IMR-90 (cell line): ENCODE measurements around the gene ZNF410. TPM values are rescaled to one million over a fixed set of nuclear protein-coding genes. Genes with fewer than 3 reads are reported as not detected.

ENCODE experiments used
- ATAC-seq: fragments of 200-7000 bp; cut with Tn5 transposase; 2 replicates; pipeline ENCODE4 v1.9.1; 2020; ENCODE audit warnings: low read depth, mild to moderate bottlenecking, moderate library complexity
- BruUV-seq: library from RNA; stranded (reverse); fragments of 400-500 nt; replicated peaks from 2 replicates; lab custom pipeline; 2021; lab: Mats Ljungman, UMichigan
- CTCF ChIA-PET: fragments of 300-600 bp; formaldehyde crosslinking; extraction: SDS; loops from one replicate; lab custom pipeline; 2021; ENCODE audit warnings: antibody characterized with exemption; lab: Yijun Ruan, JAX
- POLR2A ChIA-PET: fragments of 300-600 bp; sonication (Branson Sonifier 250); formaldehyde crosslinking; loops from one replicate; lab custom pipeline; 2022; ENCODE audit warnings: antibody characterized with exemption; ENCODE audit not compliant: unreplicated experiment; lab: Charles Lee
- DNase-seq: peaks from one replicate; pipeline ENCODE4 v3.0.0; 2013
- H2AFZ ChIP-seq: replicated peaks from 2 replicates; pipeline ENCODE3; 2013; ENCODE audit warnings: low read length, mild to moderate bottlenecking; ENCODE audit not compliant: poor library complexity
- H2AK5ac ChIP-seq: 2 replicates; pipeline ENCODE4 v1.6.1; 2013; ENCODE audit warnings: low read depth, low read length, inconsistent platforms
- H2AK9ac ChIP-seq: replicated peaks from 2 replicates; pipeline ENCODE3; 2013; ENCODE audit warnings: mild to moderate bottlenecking, low read depth, low read length, moderate library complexity; ENCODE audit not compliant: poor library complexity
- H2BK120ac ChIP-seq: 2 replicates; pipeline ENCODE4 v1.6.1; 2013; ENCODE audit warnings: low read depth, low read length, inconsistent platforms
- H2BK15ac ChIP-seq: 3 replicates; pipeline ENCODE4 v1.6.1; 2013; ENCODE audit warnings: low read depth, low read length, inconsistent platforms
- H2BK20ac ChIP-seq: 2 replicates; pipeline ENCODE4 v1.6.1; 2013; ENCODE audit warnings: low read depth, mild to moderate bottlenecking, inconsistent platforms, low read length, moderate library complexity
- H2BK5ac ChIP-seq: 2 replicates; pipeline ENCODE4 v1.6.1; 2013; ENCODE audit warnings: mild to moderate bottlenecking, low read depth, low read length, inconsistent platforms; ENCODE audit not compliant: poor library complexity, severe bottlenecking
- H3K14ac ChIP-seq: replicated peaks from 2 replicates; pipeline ENCODE4 v1.6.1; 2013; ENCODE audit warnings: low read depth, low read length, inconsistent platforms
- H3K18ac ChIP-seq: 2 replicates; pipeline ENCODE4 v1.6.1; 2013; ENCODE audit warnings: low read depth, low read length, control low read depth
- H3K23ac ChIP-seq: 2 replicates; pipeline ENCODE4 v1.6.1; 2013; ENCODE audit warnings: low read depth, low read length, inconsistent platforms
- H3K27ac ChIP-seq: 2 replicates; pipeline ENCODE4 v1.5.1; 2013; ENCODE audit warnings: mild to moderate bottlenecking, control low read depth, low read length; ENCODE audit not compliant: insufficient read depth
- H3K27me3 ChIP-seq: 2 replicates; pipeline ENCODE4 v1.6.1; 2013; ENCODE audit warnings: low read length; ENCODE audit not compliant: control insufficient read depth, insufficient read depth
- H3K36me3 ChIP-seq: 2 replicates; pipeline ENCODE4 v1.6.1; 2013; ENCODE audit warnings: low read length, mixed read lengths; ENCODE audit not compliant: control insufficient read depth, insufficient read depth
- H3K4ac ChIP-seq: 2 replicates; pipeline ENCODE4 v1.6.1; 2013; ENCODE audit warnings: low read depth, low read length, inconsistent platforms
- H3K4me1 ChIP-seq: 2 replicates; pipeline ENCODE4 v1.6.1; 2013; ENCODE audit warnings: low read length, mixed read lengths; ENCODE audit not compliant: control insufficient read depth, insufficient read depth
- H3K4me2 ChIP-seq: 2 replicates; pipeline ENCODE4 v1.6.1; 2013; ENCODE audit warnings: low read depth, mild to moderate bottlenecking, control low read depth, low read length, moderate library complexity
- H3K4me3 ChIP-seq: 2 replicates; pipeline ENCODE4 v1.5.1; 2013; ENCODE audit warnings: low read depth, mild to moderate bottlenecking, control low read depth, low read length, moderate library complexity; ENCODE audit not compliant: insufficient read depth
- H3K56ac ChIP-seq: 2 replicates; pipeline ENCODE4 v1.6.1; 2013; ENCODE audit warnings: low read length, inconsistent platforms; ENCODE audit not compliant: insufficient read depth; ENCODE audit errors: extremely low read depth
- H3K79me1 ChIP-seq, 2 experiments: 2 replicates each; pipeline ENCODE4 v1.6.1; 2013; ENCODE audit warnings: low read length in 2 of 2, inconsistent platforms in 1 of 2, low read depth in 1 of 2
- H3K9ac ChIP-seq: 2 replicates; pipeline ENCODE4 v1.6.1; 2013; ENCODE audit warnings: low read depth, low read length, control low read depth
- H3K9me1 ChIP-seq: 2 replicates; pipeline ENCODE4 v1.6.1; 2013; ENCODE audit warnings: low read length, inconsistent platforms; ENCODE audit not compliant: insufficient read depth
- H3K9me3 ChIP-seq: 2 replicates; pipeline ENCODE4 v1.6.1; 2013; ENCODE audit warnings: low read length; ENCODE audit not compliant: control insufficient read depth, insufficient read depth
- H4K20me1 ChIP-seq: 2 replicates; pipeline ENCODE4 v1.6.1; 2013; ENCODE audit warnings: low read length, inconsistent platforms; ENCODE audit not compliant: insufficient read depth
- H4K5ac ChIP-seq: 2 replicates; pipeline ENCODE4 v1.6.1; 2013; ENCODE audit warnings: mild to moderate bottlenecking, low read depth, low read length, control low read depth
- H4K8ac ChIP-seq, 2 experiments: 2 replicates each; pipeline ENCODE4 v1.6.1; 2013; ENCODE audit warnings: low read depth in 2 of 2, low read length in 2 of 2, control low read depth in 1 of 2, inconsistent platforms in 1 of 2
- H4K91ac ChIP-seq: 2 replicates; pipeline ENCODE4 v1.6.1; 2013; ENCODE audit warnings: low read depth, low read length, inconsistent platforms; ENCODE audit not compliant: insufficient read depth
- CEBPB ChIP-seq: IDR thresholded peaks from 2 replicates; pipeline ENCODE4 v1.6.1; 2012; ENCODE audit warnings: low read depth, low read length, improper control_type of control experiment
- CHD1 ChIP-seq: IDR thresholded peaks from 2 replicates; pipeline ENCODE4 v1.6.1; 2012; ENCODE audit warnings: low read depth, low read length, improper control_type of control experiment
- CTCF ChIP-seq: conservative IDR thresholded peaks from 2 replicates; pipeline ENCODE4 v1.5.1; 2012; ENCODE audit warnings: mild to moderate bottlenecking, low read depth, low read length, improper control_type of control experiment
- ELK1 ChIP-seq: fragments of 150-350 bp; IDR thresholded peaks from 2 replicates; pipeline ENCODE4 v1.6.1; 2016; ENCODE audit warnings: low read depth, mild to moderate bottlenecking, low read length, moderate library complexity, borderline replicate concordance
- FOS ChIP-seq: fragments of 150-350 bp; IDR thresholded peaks from 2 replicates; pipeline ENCODE4 v1.6.1; 2016; ENCODE audit warnings: low read depth, low read length
- MXI1 ChIP-seq: IDR thresholded peaks from 2 replicates; pipeline ENCODE4 v1.6.1; 2012; ENCODE audit warnings: low read depth, mild to moderate bottlenecking, low read length, moderate library complexity, borderline replicate concordance
- NFE2L2 ChIP-seq: fragments of 150-350 bp; IDR thresholded peaks from 2 replicates; pipeline ENCODE4 v1.6.1; 2016; ENCODE audit warnings: low read depth, mild to moderate bottlenecking, low read length
- POLR2A ChIP-seq: IDR thresholded peaks from 2 replicates; pipeline ENCODE4 v1.6.1; 2012; ENCODE audit warnings: mild to moderate bottlenecking, low read depth, low read length
- RAD21 ChIP-seq: IDR thresholded peaks from 2 replicates; pipeline ENCODE4 v1.6.1; 2012; ENCODE audit warnings: low read length, improper control_type of control experiment
- RCOR1 ChIP-seq: IDR thresholded peaks from 2 replicates; pipeline ENCODE4 v1.6.1; 2012; ENCODE audit warnings: mild to moderate bottlenecking, low read length, improper control_type of control experiment; ENCODE audit not compliant: insufficient replicate concordance
- RFX5 ChIP-seq: IDR thresholded peaks from 2 replicates; pipeline ENCODE4 v1.8.0; 2012; ENCODE audit warnings: low read depth, mild to moderate bottlenecking, low read length, moderate library complexity
- SMC3 ChIP-seq: fragments of 150-350 bp; IDR thresholded peaks from 2 replicates; pipeline ENCODE4 v1.6.1; 2016; ENCODE audit warnings: low read depth, mild to moderate bottlenecking, antibody characterized with exemption, low read length, moderate library complexity
- USF2 ChIP-seq: fragments of 150-350 bp; IDR thresholded peaks from 2 replicates; pipeline ENCODE4 v1.6.1; 2017; ENCODE audit warnings: mild to moderate bottlenecking, antibody characterized with exemption, low read length, low read depth
- WGBS, 2 experiments: methylation state at CpG; one replicate each; pipeline versions ENCODE4 v1.1.5 to v1.1.7; 2013; ENCODE audit warnings: missing lambda C conversion rate in 2 of 2; ENCODE audit not compliant: insufficient read length in 1 of 2; ENCODE audit errors: extremely low coverage in 2 of 2; 5-methylcytosine and 5-hydroxymethylcytosine counted together
- dilution Hi-C: fragments of 300-500 bp; cut with HindIII; formaldehyde crosslinking; loops from one replicate; pipeline ENCODE4 v1.14.3; 2018; ENCODE audit warnings: low sequenced_read_pairs; ENCODE audit not compliant: unreplicated experiment
- in situ Hi-C: fragments of 300-500 bp; cut with MboI; formaldehyde crosslinking; loops from 3 replicates; pipeline ENCODE4 v1.14.3; 2019; ENCODE audit warnings: low sequenced_read_pairs, inconsistent platforms, mixed read lengths
- intact Hi-C: fragments of 100-400 bp; cut with micrococcal nuclease; formaldehyde crosslinking; loops from 2 replicates; pipeline ENCODE4 v1.10.0; 2022
- polyA plus RNA-seq, 3 experiments: library from polyadenylated mRNA; depleted of rRNA; stranded (reverse); fragments of >200 nt; gene quantifications; 2 replicates each; pipeline ENCODE4 v1.2.3, GENCODE V29; 2012; ENCODE audit warnings: low replicate concordance in 1 of 3
- total RNA-seq: library from RNA; depleted of rRNA; stranded (reverse); fragments of >200 nt; gene quantifications from 2 replicates; pipeline ENCODE4 v1.2.3, GENCODE V29; 2012

Gene ZNF410
- total and polyA plus RNA-seq, 2 of the 4 experiments (the other 2 are of a cell fraction), result 27.9 to 89.1 TPM

- DNase-seq (no peak), ATAC-seq (no peak)
- no CpG with 5 or more reads among the region's 2 CpGs for WGBS, 2 experiments
- no peak overlapping the region for H3K18ac ChIP-seq
- ChIA-PET POLR2A (interaction anchor here (0.6 kb wide), 1 partner anchor 8 kb away, joined by 3 read pairs; no protein-coding TSS in a partner anchor), CTCF (no interaction called here)
- no peak overlapping the region for H3K4ac ChIP-seq
- no peak overlapping the region for H3K14ac ChIP-seq
- H4K20me1 ChIP-seq, result no peaks in the 10 kb centered on the region
- dilution Hi-C loops, result no loop called here
- H3K9me1 ChIP-seq, result no peaks in the 10 kb centered on the region
- no peak overlapping the region for H2AFZ ChIP-seq
- no TSS peak for BruUV-seq
- intact Hi-C loops, result no loop called here
- TF ChIP-seq RFX5, result no peak
- no peak for TF ChIP-seq USF2
- TF ChIP-seq CHD1, result no peak
- TF ChIP-seq CEBPB, result no peak
- TF ChIP-seq RCOR1, result no peak
- no peak for TF ChIP-seq NFE2L2
- peak; percentile 31; the same call in 1 of the 2 replicates for TF ChIP-seq CTCF
- TF ChIP-seq POLR2A, result no peak
- no peak for TF ChIP-seq FOS
- no peak for TF ChIP-seq ELK1
- 0 out of 2 replicates have a peak, but pooled peaks have one; percentile 1 for TF ChIP-seq SMC3
- 0 out of 2 replicates have a peak, but pooled peaks have one; percentile 11 for TF ChIP-seq RAD21
- TF ChIP-seq MXI1, result no peak
- H3K56ac ChIP-seq, result no peak overlapping the region
- no peak overlapping the region for H3K4me2 ChIP-seq
- H3K9me3 ChIP-seq, result no peaks in the 10 kb centered on the region
- no peak overlapping the region for H4K8ac ChIP-seq
- H3K27me3 ChIP-seq, result no peaks in the 10 kb centered on the region
- H3K4me1 ChIP-seq, result no peaks in the 10 kb centered on the region
- H2AK9ac ChIP-seq, result no peak overlapping the region
- no peak overlapping the region for H3K23ac ChIP-seq
- no peak overlapping the region for H2BK20ac ChIP-seq
- H2BK15ac ChIP-seq, result no peak overlapping the region
- no peak overlapping the region for H2BK120ac ChIP-seq
- no peak overlapping the region for H3K27ac ChIP-seq
- H4K5ac ChIP-seq, result no peak overlapping the region
- no peak overlapping the region for H3K9ac ChIP-seq
- peaks cover 0 to 7% of the 10 kb centered on the region in 2 experiments; a peak in 2 of 4 replicates for H3K79me1 ChIP-seq
- no peak overlapping the region for H4K91ac ChIP-seq
- no peak overlapping the region for H2BK5ac ChIP-seq
- in situ Hi-C loops, result no loop called here
- no peak overlapping the region for H3K4me3 ChIP-seq
- H2AK5ac ChIP-seq, result no peak overlapping the region
- H3K36me3 ChIP-seq, result peaks cover 36% of the 10 kb centered on the region
Measured at GRCh38 chr14:73935666-73936065, 49.0 kb downstream of the ZNF410 start.
